GM13976 (cell line): ENCODE measurements around the gene PARK7.
"Not testable (repeated sequence)": the region's sequence is repeated elsewhere in the genome, so short reads cannot be mapped to it uniquely, and the experiment has no call there.

ENCODE experiments used
- DNase-seq: peaks from one replicate; pipeline ENCODE4 v3.0.0; 2012; ENCODE audit warnings: low spot score
- in situ Hi-C: fragments of 300-500 bp; cut with MboI; formaldehyde crosslinking; loops from one replicate; pipeline ENCODE4 v1.12.0; 2022; ENCODE audit warnings: low sequenced_read_pairs, mixed read lengths, inconsistent platforms; ENCODE audit not compliant: unreplicated experiment
- TF ChIP-seq, protein P1 (sequence below): IDR thresholded peaks from 2 replicates; pipeline ENCODE4 v1.5.1; 2012; ENCODE audit warnings: borderline replicate concordance, mild to moderate bottlenecking; ENCODE audit not compliant: insufficient read depth; ENCODE audit errors: extremely low read depth, missing control alignments, control extremely low read depth

PARK7 gene

GRCh38 chr1:7919880-7920279 lies 41.6 kb upstream of the PARK7 start:
- DNase-seq = no peak
- TF ChIP-seq, protein P1, sequence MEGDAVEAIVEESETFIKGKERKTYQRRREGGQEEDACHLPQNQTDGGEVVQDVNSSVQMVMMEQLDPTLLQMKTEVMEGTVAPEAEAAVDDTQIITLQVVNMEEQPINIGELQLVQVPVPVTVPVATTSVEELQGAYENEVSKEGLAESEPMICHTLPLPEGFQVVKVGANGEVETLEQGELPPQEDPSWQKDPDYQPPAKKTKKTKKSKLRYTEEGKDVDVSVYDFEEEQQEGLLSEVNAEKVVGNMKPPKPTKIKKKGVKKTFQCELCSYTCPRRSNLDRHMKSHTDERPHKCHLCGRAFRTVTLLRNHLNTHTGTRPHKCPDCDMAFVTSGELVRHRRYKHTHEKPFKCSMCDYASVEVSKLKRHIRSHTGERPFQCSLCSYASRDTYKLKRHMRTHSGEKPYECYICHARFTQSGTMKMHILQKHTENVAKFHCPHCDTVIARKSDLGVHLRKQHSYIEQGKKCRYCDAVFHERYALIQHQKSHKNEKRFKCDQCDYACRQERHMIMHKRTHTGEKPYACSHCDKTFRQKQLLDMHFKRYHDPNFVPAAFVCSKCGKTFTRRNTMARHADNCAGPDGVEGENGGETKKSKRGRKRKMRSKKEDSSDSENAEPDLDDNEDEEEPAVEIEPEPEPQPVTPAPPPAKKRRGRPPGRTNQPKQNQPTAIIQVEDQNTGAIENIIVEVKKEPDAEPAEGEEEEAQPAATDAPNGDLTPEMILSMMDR = no peak
- in situ Hi-C loops = no loop called here

DNA sequence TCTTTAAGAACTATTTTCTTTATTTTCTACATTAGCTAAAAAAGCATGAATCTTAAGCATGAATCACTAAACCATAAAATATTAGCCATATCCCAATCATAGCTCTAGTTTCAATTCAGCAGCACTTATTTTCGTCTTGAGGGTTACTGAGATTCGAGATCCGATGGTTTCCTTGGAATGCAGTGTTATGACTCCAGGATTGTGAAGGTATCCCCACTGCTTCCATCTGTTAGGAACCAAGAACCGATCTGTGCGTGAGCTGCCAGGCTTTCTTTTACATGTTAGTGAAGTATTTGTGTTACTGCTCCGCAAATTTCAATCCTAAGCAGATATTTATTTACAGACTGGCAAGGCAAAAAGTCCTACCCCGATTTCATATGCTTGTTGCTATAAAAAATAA lies 39.7 kb upstream of the PARK7 start:
- TF ChIP-seq, protein P1 = no peak
- in situ Hi-C loops = no loop called here
- DNase-seq = no peak

GRCh38 chr1:7922301-7922700 lies 39.2 kb upstream of the PARK7 start:
- in situ Hi-C loops = no loop called here
- TF ChIP-seq, protein P1 = no peak
- DNase-seq = no peak

GRCh38 chr1:7927061-7927460 lies 34.5 kb upstream of the PARK7 start:
- DNase-seq, in situ Hi-C loops: not testable (repeated sequence)

- DNase-seq = no peak
- in situ Hi-C loops = no loop called here
- TF ChIP-seq, protein P1 = no peak
Observed at GRCh38 chr1:7928247-7928646, 33.3 kb upstream of the PARK7 start.

GRCh38 chr1:7929637-7930036 lies 31.9 kb upstream of the PARK7 start:
- no peak for DNase-seq
- TF ChIP-seq, protein P1 = no peak
- in situ Hi-C loops = no loop called here

DNA sequence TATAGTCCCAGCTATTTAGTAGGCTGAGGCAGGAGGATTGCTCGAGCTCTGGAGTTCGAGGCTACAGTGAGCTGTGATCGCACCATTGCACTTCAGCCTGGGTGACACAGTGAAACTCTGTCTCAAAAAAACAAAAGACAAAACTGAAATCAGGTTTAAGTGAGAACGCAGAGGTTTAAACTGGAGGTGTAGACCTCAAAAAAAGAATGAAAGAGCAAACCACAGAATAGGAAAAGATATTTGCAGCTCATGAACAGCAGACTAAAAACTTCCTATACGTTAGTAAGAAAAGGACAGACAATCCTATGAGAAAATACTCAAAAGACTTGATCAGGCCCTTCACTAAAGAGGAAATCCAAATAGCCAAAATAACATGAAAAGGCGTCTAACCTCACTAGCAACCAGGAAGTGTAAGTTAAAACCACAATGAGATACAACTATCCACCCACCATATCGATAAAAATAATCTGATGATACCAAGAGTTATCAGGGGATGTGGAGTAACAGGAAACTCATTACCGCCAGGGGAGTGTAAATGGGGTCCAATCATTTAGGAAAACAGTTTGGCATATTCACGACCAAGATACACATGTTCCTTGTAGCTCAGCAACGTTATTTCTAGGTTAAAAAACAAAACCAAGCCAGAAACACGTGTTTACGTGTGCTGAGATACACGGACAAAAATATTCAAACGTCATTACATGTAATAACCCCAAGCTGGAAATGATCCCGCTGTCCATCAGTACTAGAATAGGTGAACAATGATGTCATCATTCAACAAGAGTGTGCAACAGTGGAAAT lies 30.7 kb upstream of the PARK7 start:
- in situ Hi-C loops = no loop called here

More for the DNA sequence above, 30.7 kb upstream of the PARK7 start:
- TF ChIP-seq, protein P1 = no peak
- DNase-seq = peak; percentile 33
